WTC11 (cell line): ENCODE results near the gene UPF1. TPM values are rescaled to one million over a fixed set of nuclear protein-coding genes. Genes with fewer than 3 reads are reported as not detected.
A peak's percentile ranks its signal among the peaks of the same experiment; 100 is the strongest.

Source experiments
- ATAC-seq: fragments of 200-7000 bp; cut with Tn5 transposase; 2 replicates; pipeline ENCODE4 v1.10.0; 2021; ENCODE audit warnings: mild to moderate bottlenecking, moderate library complexity
- CTCF ChIA-PET: fragments of 300-600 bp; sonication (Branson Sonifier 250); formaldehyde crosslinking; loops from one replicate; lab custom pipeline; 2021; ENCODE audit warnings: antibody characterized with exemption; lab: Charles Lee
- POLR2A ChIA-PET: fragments of 350-600 bp; sonication (Branson Sonifier 250); formaldehyde crosslinking; loops from one replicate; lab custom pipeline; 2021; ENCODE audit warnings: antibody characterized with exemption; lab: Charles Lee
- DNase-seq: peaks from one replicate; pipeline ENCODE4 v3.0.0; 2021; ENCODE audit warnings: low spot score
- H3K27ac Mint-ChIP-seq: 2 replicates; pipeline ENCODE4 v1.8.0; 2021; ENCODE audit warnings: mixed read lengths
- H3K27me3 Mint-ChIP-seq: 2 replicates; pipeline ENCODE4 v1.8.0; 2021; ENCODE audit warnings: low read depth, mild to moderate bottlenecking, moderate library complexity, mixed read lengths
- H3K36me3 Mint-ChIP-seq: 2 replicates; pipeline ENCODE4 v1.8.0; 2021; ENCODE audit warnings: mixed read lengths
- H3K4me1 Mint-ChIP-seq: 2 replicates; pipeline ENCODE4 v1.8.0; 2022; ENCODE audit warnings: mixed read lengths
- H3K4me3 Mint-ChIP-seq: 2 replicates; pipeline ENCODE4 v1.8.0; 2021; ENCODE audit warnings: mild to moderate bottlenecking, moderate library complexity, mixed read lengths
- H3K9me3 Mint-ChIP-seq: 2 replicates; pipeline ENCODE4 v1.8.0; 2021; ENCODE audit warnings: mixed read lengths
- ATF6 ChIP-seq: sonication (generic); formaldehyde crosslinking; IDR thresholded peaks from 2 replicates; pipeline ENCODE4 v1.8.1; 2023; ENCODE audit warnings: mild to moderate bottlenecking, missing genetic modification reagents
- CTCF ChIP-seq: fragments of 200-600 bp; IDR thresholded peaks from 2 replicates; pipeline ENCODE4 v1.8.0; 2022; ENCODE audit warnings: antibody characterized with exemption
- FOXJ3 ChIP-seq: sonication (generic); formaldehyde crosslinking; IDR thresholded peaks from 2 replicates; pipeline ENCODE4 v1.9.0; 2021; ENCODE audit warnings: missing genetic modification reagents, mild to moderate bottlenecking, borderline replicate concordance
- FOXP4 ChIP-seq: sonication (generic); formaldehyde crosslinking; IDR thresholded peaks from 2 replicates; pipeline ENCODE4 v1.8.0; 2022; ENCODE audit warnings: mild to moderate bottlenecking, missing genetic modification reagents
- JUN ChIP-seq: sonication (generic); formaldehyde crosslinking; IDR thresholded peaks from 2 replicates; pipeline ENCODE4 v1.8.0; 2023; ENCODE audit warnings: mild to moderate bottlenecking, missing genetic modification reagents
- KAT7 ChIP-seq: sonication (generic); formaldehyde crosslinking; IDR thresholded peaks from 2 replicates; pipeline ENCODE4 v1.8.1; 2023; ENCODE audit warnings: missing genetic modification reagents, mild to moderate bottlenecking, borderline replicate concordance
- RELA ChIP-seq: sonication (generic); formaldehyde crosslinking; IDR thresholded peaks from 2 replicates; pipeline ENCODE4 v1.8.1; 2022; ENCODE audit warnings: missing genetic modification reagents, mild to moderate bottlenecking, borderline replicate concordance
- ZNF232 ChIP-seq: sonication (generic); formaldehyde crosslinking; IDR thresholded peaks from 2 replicates; pipeline ENCODE4 v1.8.0; 2022; ENCODE audit warnings: mild to moderate bottlenecking, missing genetic modification reagents
- ZNF281 ChIP-seq: sonication (generic); formaldehyde crosslinking; IDR thresholded peaks from 2 replicates; pipeline ENCODE4 v1.8.0; 2023; ENCODE audit warnings: mild to moderate bottlenecking, missing genetic modification reagents
- ZNF532 ChIP-seq: fragments of 250-450 bp; sonication (Bioruptor Pico); IDR thresholded peaks from 2 replicates; pipeline ENCODE4 v1.9.0; 2021; ENCODE audit warnings: mild to moderate bottlenecking, borderline replicate concordance
- total RNA-seq: library from RNA; stranded (reverse); gene quantifications from 3 replicates; pipeline ENCODE4 v1.2.3, GENCODE V29; 2021

The UPF1 gene
- total RNA-seq, 1 experiment from 2014 or later, result 82.5 TPM

- TF ChIP-seq ZNF532 (CRISPR knock-in tag) (no peak), ATF6 (no peak), FOXP4 (no peak), RELA (no peak), KAT7 (CRISPR knock-in tag) (no peak), ZNF232 (CRISPR knock-in tag) (no peak), ZNF281 (CRISPR knock-in tag) (no peak), FOXJ3 (CRISPR knock-in tag) (no peak)
Observed at GRCh38 chr19:18845961-18846360, 14.2 kb downstream of the UPF1 start (continued).

- TF ChIP-seq CTCF (peak; percentile 76; the same call in 1 of the 2 replicates), JUN (CRISPR knock-in tag) (no peak)
- TF ChIP-seq, all 79 proteins: peak for 1
- H3K4me1 Mint-ChIP-seq, result peaks cover 2% of the 10 kb centered on the region
- no peaks in the 10 kb centered on the region for H3K27me3 Mint-ChIP-seq
- ChIA-PET CTCF (interaction anchor here (0.6 to 3.3 kb wide), 78 partner anchors 8 to 459 kb away, joined by 3 to 64 read pairs (median 4); partner anchors contain the start of genes COMP, COPE, DDX49 and ELL), POLR2A (interaction anchor here (0.9 to 1.2 kb wide), 3 partner anchors 9 to 258 kb away, joined by 3 read pairs; no protein-coding TSS in a partner anchor)
- ATAC-seq (peak; percentile 96), DNase-seq (peak; percentile 87)
- H3K36me3 Mint-ChIP-seq, result peaks cover 35% of the 10 kb centered on the region
- H3K9me3 Mint-ChIP-seq, result no peaks in the 10 kb centered on the region
- peak overlapping the region; percentile 96 for H3K27ac Mint-ChIP-seq
- H3K4me3 Mint-ChIP-seq, result no peak overlapping the region
Observed at GRCh38 chr19:18846862-18847548, 15.2 kb downstream of the UPF1 start.
